T1000 (cell line): ENCODE data around the gene REEP6.

Source experiments
- DNase-seq: peaks from one replicate; lab custom pipeline; 2025; ENCODE audit warnings: mixed read lengths; lab: John Stamatoyannopoulos, UW

REEP6 gene

DNA sequence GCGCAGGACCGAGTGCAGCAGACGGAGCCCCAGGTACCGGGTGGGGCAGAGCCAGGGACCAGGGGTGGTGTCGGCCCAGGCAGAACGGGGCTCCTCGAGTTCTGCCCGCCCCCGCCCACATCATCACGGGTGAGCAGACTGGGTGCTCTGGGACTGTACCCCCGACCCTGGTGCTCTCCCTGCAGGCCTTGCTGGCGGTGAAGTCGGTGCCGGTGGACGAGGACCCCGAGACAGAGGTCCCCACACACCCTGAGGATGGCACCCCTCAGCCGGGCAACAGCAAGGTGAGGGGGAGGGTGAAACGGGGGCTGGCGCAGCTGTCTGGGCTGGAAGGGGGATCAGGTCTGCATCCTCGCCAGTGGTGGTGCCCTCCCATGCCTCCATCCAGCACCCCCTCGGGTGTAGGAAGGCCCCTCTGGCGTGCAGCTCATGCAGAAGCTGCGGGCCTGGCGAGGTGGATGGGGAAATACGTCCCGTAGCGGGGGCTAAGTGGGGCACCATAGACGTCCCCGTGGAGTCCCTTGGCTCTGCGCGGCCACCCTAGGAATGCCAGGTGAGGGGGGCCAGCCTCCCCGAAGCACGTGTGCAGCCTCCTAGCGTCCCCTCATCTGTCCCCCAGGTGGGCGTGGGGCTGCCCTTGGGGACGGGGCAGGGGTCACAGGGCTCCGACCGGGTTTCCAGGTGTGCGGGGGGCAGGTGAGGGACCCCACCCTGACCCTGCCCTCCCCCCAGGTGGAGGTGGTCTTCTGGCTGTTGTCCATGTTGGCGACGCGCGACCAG lies 34.7 kb upstream of the REEP6 start:
- DNase-seq, result no peak

DNA sequence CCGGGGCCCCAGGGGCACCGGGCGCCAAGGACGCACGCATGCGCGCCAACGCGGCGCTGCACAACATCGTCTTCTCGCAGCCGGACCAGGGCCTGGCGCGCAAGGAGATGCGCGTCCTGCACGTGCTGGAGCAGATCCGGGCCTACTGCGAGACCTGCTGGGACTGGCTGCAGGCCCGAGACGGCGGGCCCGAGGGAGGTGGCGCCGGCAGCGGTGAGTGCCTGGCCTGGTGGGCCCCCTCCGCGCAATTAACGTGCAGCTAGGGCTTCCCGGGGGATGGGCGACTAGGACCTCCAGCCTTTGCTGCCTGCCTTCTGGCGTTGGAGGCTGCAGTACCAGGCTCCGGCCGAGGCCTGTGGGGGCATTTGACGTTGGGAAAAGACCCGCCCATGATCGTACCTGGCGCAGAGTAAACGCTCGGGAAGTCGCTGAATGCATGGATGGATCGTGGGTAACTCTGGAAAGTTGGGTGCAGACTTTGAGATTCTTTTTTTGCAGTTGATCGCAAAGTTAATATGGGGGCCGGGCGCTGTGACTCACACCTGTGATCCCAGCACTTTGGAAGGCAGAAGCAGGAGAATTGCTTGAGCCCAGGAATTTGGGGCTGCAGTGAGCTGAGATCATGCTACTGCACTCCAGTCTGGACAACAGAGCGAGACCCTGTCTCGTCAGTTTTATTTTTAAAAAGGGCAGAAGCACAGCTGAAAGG lies 33.8 kb upstream of the REEP6 start:
- DNase-seq, result no peak

DNA sequence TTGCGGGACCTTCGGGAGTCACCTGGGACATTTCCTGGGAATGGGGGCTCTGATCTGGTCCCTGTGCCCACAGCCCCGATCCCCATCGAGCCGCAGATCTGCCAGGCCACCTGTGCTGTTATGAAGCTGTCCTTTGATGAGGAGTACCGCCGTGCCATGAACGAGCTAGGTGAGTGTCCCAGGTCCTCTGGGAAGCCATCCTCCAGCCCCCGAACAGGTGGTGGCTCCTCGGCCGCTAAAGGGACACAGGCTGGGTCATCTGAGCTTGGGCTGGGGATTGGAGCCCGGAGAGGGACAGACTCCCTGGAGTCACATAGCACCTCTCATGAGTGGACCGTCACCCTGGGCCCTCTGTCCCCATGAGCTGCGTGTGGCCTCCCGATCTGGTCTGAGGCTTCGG lies 33.1 kb upstream of the REEP6 start:
- no peak for DNase-seq

DNA sequence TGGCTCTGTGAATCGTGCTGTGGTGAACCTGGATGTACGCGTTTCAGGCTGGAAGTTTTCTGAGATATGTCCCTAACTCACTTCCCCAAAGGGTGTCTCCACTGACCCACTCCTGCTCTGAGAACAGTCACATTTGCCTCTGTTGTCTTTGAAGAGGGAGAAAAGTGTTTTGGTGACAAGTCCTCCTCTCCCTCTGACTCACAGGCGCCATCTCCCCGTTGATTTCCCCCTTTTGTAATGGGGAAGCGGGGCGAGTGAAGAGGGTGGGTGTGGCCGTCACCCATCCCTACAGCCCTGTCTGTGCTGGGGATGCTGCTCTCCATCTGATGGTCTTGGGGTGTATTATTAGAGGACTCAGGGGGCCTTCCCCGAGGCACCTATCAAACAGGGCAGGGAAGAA lies 31.5 kb upstream of the REEP6 start:
- DNase-seq, result no peak

DNA sequence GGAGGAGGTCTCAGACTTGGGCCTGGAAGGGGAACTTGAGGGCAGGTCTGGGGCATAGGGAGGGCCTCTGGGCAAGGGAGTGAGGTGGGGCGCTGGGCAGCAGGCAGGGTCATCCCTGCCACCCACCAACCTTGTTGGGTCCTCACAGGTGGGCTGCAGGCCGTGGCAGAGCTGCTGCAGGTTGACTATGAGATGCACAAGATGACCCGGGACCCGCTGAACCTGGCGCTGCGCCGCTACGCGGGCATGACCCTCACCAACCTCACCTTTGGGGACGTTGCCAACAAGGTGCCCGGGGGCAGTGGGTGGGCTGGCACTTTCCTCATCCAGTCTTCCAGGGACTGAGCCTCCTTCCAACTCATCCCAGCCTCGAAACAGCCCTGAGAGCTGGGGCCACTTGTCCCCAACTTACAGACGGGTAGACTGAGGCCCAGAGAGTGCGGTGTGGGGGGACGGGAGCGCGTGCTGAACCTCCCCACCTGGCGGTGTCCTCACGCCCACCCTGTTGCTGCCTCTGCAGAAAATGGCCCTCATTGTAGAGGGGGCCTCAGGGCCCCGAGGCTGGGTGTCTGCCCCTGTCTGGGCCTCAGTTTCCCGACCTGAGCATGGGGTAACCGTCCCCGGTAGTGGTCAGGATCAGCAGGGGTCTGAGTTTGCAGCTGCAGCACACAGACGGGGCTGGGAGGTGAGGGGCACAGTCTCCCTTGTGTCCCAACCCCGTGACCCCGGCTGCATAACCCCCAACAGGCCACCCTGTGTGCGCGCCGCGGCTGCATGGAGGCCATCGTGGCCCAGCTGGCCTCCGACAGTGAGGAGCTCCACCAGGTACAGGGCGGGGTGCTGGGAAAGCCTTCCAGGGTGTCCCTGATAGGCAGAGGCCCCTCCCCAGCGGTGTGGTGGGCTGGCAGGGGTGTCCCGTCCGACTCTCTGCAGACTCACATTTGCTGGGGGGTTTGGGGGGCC lies 30.7 kb upstream of the REEP6 start:
- DNase-seq, result no peak

DNA sequence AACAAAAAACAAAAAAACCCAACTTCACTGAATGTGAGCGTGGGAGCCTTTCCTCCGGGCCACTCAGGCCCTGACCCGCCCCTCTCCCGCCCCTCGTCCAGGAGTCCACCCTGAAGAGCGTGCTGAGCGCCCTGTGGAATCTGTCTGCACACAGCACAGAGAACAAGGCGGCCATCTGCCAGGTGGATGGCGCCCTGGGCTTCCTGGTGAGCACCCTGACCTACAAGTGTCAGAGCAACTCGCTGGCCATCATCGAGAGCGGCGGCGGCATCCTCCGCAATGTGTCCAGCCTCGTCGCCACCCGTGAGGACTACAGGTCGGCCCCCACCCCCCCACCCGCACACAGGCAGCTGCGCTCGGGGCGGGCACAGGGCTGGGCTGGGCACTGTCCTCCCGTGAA lies 29.1 kb upstream of the REEP6 start:
- DNase-seq, result no peak

DNA sequence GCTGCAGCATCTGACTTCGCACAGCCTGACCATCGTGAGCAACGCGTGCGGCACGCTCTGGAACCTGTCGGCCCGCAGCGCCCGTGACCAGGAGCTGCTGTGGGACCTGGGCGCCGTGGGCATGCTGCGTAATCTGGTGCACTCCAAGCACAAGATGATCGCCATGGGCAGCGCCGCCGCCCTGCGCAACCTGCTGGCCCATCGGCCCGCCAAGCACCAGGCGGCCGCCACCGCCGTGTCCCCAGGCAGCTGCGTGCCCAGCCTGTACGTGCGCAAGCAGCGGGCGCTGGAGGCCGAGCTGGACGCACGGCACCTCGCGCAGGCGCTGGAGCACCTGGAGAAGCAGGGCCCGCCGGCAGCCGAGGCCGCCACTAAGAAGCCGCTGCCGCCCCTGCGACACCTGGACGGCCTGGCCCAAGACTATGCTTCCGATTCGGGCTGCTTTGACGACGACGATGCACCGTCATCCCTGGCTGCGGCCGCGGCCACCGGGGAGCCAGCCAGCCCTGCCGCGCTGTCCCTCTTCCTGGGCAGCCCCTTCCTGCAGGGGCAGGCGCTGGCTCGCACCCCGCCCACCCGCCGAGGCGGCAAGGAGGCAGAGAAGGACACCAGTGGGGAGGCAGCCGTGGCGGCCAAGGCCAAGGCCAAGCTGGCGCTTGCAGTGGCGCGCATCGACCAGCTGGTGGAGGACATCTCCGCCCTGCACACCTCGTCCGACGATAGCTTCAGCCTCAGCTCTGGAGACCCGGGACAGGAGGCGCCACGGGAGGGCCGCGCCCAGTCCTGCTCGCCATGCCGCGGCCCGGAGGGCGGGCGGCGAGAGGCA lies 25.6 kb upstream of the REEP6 start:
- DNase-seq, result no peak

DNA sequence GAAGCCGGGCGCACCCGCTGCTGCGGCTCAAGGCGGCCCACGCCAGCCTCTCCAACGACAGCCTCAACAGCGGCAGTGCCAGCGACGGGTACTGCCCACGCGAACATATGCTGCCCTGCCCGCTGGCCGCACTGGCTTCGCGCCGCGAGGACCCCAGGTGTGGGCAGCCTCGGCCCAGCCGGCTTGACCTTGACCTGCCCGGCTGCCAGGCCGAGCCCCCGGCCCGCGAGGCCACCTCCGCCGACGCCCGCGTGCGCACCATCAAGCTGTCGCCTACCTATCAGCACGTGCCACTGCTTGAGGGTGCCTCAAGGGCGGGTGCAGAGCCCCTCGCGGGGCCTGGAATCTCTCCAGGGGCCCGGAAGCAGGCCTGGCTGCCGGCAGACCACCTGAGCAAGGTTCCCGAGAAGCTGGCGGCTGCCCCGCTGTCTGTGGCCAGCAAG lies 24.9 kb upstream of the REEP6 start:
- no peak for DNase-seq

DNA sequence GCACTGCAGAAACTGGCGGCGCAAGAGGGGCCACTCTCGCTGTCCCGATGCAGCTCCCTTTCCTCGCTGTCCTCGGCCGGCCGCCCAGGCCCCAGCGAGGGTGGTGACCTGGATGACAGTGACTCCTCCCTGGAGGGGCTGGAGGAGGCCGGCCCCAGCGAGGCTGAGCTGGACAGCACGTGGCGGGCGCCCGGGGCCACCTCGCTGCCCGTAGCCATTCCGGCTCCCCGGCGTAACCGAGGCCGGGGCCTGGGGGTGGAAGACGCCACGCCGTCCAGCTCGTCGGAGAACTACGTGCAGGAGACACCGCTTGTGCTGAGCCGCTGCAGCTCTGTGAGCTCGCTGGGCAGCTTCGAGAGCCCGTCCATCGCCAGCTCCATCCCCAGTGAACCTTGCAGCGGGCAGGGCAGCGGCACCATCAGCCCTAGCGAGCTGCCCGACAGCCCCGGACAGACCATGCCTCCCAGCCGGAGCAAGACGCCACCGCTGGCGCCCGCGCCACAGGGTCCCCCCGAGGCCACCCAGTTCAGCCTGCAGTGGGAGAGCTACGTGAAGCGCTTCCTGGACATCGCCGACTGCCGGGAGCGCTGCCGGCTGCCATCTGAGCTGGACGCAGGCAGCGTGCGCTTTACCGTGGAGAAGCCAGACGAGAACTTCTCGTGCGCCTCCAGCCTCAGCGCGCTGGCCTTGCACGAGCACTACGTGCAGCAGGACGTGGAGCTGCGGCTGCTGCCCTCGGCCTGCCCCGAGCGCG lies 24.3 kb upstream of the REEP6 start:
- no peak for DNase-seq

DNA sequence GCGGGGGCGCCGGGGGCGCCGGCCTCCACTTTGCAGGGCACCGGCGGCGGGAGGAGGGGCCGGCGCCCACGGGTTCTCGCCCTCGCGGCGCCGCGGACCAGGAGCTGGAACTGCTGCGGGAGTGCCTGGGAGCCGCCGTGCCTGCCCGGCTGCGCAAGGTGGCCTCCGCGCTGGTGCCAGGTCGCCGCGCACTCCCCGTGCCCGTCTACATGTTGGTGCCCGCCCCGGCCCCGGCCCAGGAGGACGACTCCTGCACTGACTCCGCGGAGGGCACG lies 23.8 kb upstream of the REEP6 start:
- DNase-seq, result no peak

DNA sequence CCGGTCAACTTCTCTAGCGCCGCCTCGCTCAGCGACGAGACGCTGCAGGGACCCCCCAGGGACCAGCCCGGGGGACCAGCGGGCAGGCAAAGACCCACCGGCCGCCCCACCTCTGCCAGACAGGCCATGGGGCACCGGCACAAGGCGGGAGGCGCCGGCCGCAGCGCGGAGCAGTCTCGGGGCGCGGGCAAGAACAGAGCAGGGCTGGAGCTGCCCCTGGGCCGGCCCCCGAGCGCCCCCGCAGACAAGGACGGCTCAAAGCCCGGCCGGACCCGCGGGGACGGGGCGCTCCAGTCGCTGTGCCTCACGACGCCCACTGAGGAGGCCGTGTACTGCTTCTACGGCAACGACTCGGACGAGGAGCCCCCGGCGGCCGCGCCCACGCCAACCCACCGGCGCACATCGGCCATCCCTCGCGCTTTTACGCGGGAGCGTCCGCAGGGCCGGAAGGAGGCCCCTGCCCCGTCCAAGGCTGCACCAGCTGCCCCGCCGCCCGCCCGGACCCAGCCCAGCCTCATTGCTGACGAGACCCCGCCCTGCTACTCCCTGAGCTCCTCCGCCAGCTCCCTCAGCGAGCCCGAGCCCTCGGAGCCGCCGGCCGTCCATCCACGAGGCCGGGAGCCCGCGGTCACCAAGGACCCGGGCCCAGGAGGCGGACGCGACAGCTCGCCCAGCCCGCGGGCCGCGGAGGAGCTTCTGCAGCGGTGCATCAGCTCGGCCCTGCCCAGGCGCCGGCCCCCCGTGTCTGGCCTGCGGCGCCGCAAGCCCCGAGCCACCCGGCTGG lies 23.3 kb upstream of the REEP6 start:
- no peak for DNase-seq

DNA sequence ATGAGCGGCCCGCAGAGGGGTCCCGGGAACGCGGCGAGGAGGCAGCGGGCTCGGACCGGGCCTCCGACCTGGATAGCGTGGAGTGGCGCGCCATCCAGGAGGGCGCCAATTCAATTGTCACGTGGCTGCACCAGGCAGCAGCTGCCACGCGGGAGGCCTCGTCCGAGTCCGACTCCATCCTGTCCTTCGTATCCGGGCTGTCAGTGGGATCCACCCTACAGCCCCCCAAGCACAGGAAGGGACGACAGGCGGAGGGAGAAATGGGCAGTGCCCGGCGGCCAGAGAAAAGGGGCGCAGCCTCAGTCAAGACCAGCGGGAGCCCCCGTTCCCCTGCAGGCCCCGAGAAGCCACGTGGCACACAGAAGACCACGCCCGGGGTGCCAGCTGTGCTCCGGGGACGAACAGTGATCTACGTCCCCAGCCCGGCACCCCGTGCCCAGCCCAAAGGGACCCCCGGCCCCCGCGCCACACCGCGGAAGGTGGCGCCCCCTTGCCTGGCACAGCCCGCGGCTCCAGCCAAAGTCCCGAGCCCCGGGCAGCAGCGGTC lies 22.6 kb upstream of the REEP6 start:
- no peak for DNase-seq

DNA sequence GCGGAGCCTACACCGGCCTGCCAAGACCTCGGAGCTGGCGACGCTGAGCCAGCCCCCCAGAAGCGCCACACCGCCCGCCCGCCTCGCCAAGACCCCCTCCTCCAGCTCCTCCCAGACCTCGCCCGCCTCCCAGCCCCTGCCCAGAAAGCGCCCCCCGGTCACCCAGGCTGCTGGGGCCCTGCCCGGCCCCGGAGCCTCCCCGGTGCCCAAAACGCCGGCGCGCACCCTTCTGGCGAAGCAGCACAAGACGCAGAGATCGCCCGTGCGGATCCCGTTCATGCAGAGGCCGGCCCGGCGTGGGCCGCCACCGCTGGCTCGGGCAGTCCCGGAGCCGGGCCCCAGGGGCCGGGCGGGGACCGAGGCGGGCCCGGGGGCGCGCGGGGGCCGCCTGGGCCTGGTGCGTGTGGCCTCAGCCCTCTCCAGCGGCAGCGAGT lies 22.1 kb upstream of the REEP6 start:
- DNase-seq, result no peak

DNA sequence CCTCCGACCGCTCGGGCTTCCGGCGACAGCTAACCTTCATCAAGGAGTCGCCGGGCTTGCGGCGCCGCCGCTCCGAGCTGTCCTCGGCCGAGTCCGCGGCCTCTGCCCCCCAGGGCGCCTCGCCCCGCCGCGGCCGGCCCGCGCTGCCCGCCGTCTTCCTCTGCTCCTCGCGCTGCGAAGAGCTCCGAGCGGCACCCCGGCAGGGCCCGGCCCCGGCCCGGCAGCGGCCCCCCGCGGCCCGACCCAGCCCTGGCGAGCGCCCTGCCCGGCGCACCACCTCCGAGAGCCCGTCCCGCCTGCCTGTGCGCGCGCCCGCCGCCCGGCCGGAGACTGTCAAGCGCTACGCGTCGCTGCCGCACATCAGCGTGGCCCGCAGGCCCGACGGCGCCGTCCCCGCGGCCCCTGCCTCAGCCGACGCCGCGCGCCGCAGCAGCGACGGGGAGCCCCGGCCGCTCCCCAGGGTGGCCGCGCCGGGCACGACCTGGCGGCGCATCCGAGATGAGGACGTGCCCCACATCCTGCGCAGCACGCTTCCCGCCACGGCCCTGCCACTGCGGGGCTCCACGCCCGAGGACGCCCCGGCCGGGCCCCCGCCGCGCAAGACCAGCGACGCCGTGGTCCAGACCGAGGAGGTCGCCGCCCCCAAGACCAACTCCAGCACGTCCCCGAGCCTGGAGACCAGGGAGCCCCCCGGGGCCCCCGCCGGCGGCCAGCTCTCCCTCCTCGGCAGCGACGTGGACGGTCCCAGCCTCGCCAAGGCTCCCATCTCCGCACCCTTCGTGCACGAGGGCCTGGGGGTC lies 21.5 kb upstream of the REEP6 start:
- no peak for DNase-seq

DNA sequence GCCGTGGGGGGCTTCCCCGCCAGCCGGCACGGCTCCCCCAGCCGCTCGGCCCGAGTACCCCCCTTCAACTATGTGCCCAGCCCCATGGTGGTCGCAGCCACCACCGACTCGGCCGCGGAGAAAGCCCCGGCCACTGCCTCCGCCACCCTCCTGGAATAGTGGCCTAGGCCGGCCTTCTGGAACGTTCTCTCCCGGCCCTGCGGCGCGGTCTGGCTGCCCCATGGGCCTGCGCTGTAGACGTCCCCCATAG lies 21.0 kb upstream of the REEP6 start:
- no peak for DNase-seq

DNA sequence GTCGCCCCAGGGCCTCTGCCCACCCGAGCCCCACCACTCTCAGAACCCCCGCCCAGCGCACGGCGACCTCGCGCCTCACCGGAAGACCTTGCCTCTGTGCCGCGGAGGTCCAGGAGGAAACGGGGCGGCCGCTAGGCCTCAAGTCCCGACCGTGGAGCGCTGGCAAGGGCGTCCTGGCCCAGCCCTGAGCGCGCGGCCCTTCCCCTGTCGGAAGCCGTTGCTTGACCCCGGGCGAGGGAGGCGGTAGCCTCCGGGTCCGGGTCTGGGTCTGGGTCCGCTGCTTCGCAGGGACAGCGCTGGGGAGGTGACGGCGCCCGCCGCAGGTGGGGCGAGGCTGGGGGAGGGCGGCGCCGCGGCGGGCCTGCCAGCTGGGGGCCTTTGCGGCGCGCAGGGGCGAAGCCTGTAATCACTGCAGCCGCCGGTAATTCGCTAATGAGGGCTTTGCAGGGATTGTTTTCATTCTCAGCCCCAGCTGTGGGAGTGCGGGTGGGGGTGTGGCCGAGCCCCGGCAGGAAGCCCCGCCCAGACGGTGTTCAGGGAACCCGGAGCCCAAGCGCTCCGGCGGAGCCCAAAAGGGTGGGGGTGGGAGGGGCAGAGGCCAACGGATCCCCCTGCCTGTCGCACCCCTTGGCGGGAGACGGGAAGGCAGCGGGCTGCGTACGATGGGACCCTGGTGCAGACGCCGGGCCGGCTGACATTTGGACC lies 20.5 kb upstream of the REEP6 start:
- DNase-seq, result no peak

DNA sequence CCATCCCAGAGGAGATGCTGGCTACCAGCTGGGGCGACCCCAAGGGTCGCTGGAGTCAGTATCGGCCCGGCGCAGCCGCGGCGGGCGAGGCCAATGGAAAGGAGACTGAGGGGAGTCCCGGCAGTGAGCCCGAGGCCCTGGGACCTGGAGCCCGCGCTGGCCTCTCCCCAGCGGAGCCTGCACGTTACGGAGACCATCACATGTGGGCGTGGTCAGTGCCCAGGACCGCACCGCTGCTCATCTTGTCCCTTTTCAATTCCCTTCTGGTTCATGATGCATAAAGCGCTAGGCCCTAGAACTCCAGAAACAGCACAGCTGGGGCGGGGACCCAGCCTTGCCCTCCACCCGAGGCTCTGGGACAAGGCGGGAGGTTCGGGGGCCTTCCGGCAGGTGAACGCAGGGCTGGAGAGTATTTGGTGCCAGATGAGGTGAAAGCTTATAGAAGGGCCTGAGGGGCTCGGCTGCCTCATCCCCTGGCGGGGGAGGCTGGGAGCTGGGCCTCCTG lies 19.9 kb upstream of the REEP6 start:
- no peak for DNase-seq

DNA sequence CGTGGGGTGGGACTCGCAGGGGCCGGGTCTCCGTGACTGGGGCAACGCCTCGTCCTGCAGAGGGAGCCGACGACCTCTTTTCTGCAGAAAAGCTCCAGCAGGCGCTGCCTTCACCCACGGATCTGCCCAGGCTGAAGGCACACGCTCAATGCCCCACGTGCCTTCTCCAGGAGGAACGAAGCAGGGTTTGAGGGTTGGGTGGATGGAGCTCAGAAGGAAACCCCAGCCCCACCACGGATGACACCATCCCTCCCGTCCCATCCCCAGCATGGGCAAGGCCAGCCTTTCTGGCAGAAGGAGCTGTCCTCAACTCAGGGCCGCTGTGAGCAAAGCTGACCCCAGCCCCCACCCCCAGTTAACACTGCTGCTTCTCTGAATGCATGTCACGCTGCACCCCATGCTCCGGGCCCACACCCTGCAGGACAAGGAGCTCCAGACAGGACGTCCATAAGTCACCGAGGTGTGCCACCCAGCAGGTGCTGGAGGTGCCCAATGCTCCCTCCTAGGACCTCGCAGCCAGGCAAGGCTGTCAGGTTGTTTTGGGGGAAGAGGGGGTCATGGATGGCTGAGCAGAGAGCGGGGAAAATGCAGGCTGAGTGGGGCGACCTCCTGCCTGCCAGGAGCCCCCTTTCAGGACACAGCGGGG lies 19.3 kb upstream of the REEP6 start:
- DNase-seq, result no peak
